ENCODE measurements around the gene FAM168B. TPM values are rescaled to one million over a fixed set of nuclear protein-coding genes. Genes with fewer than 3 reads are reported as not detected.

FAM168B gene
- total and polyA plus RNA-seq, 2 of the 13 experiments (the other 11 are each of a cell fraction or from before 2014, with no cell fraction given), result 64.5 to 113 TPM

GRCh38 chr2:131093696-131094462 lies 619 bp upstream of the FAM168B start (continued):
- TF ChIP-seq ZBTB43 (CRISPR knock-in tag; conservative IDR thresholded peaks at IDR 0.05), result no peak
- no peak for TF ChIP-seq POLR2AphosphoS2 (IDR thresholded peaks at IDR 0.05; ENCODE audit: low read depth, low read length)
- no peak for TF ChIP-seq TERF1 (CRISPR knock-in tag; IDR thresholded peaks at IDR 0.05)
- TF ChIP-seq KLF9 (CRISPR knock-in tag; IDR thresholded peaks at IDR 0.05; ENCODE audit: low read depth), result no peak
- TF ChIP-seq RAD51 (IDR thresholded peaks at IDR 0.05; ENCODE audit: borderline replicate concordance), result no peak
- 0 out of 2 replicates have a peak, but pooled peaks have one; percentile 14 for TF ChIP-seq KDM3A (CRISPR knock-in tag; IDR thresholded peaks at IDR 0.05; ENCODE audit: low read depth)
- TF ChIP-seq TGIF2 (CRISPR knock-in tag; IDR thresholded peaks at IDR 0.05), result no peak
- no peak for TF ChIP-seq THYN1 (CRISPR knock-in tag; IDR thresholded peaks at IDR 0.05; ENCODE audit: borderline replicate concordance, low read depth)
- no peak for TF ChIP-seq NKX3-1 (CRISPR knock-in tag; IDR thresholded peaks at IDR 0.05)
- TF ChIP-seq SALL2 (CRISPR knock-in tag; IDR thresholded peaks at IDR 0.05), result no peak
- no peak for TF ChIP-seq ZNF256 (CRISPR knock-in tag; conservative IDR thresholded peaks at IDR 0.05)
- no peak for TF ChIP-seq HNRNPUL1 (IDR thresholded peaks at IDR 0.05; ENCODE audit: low read depth, low read length)
- TF ChIP-seq MEIS1 (CRISPR knock-in tag; IDR thresholded peaks at IDR 0.05; ENCODE audit: borderline replicate concordance), result peak; percentile 53; the same call in 1 of the 2 replicates
- TF ChIP-seq ZNF296 (CRISPR knock-in tag; conservative IDR thresholded peaks at IDR 0.05), result no peak
- no peak for TF ChIP-seq ZFP62 (CRISPR knock-in tag; IDR thresholded peaks at IDR 0.05)
- no peak for TF ChIP-seq NFYC (CRISPR knock-in tag; IDR thresholded peaks at IDR 0.05)
- TF ChIP-seq TFAP4 (IDR thresholded peaks at IDR 0.05; ENCODE audit: borderline replicate concordance, low read depth), result no peak
- no peak for TF ChIP-seq HOXA7 (CRISPR knock-in tag; IDR thresholded peaks at IDR 0.05)
- no peak for TF ChIP-seq HDAC6 (IDR thresholded peaks at IDR 0.05; ENCODE audit: low read depth, low read length)
- no peak for TF ChIP-seq ZNF343 (CRISPR knock-in tag; IDR thresholded peaks at IDR 0.05)
- TF ChIP-seq PBX3 (CRISPR knock-in tag; IDR thresholded peaks at IDR 0.05; ENCODE audit: borderline replicate concordance), result no peak
- TF ChIP-seq ZNF878 (CRISPR knock-in tag; IDR thresholded peaks at IDR 0.05), result 0 out of 2 replicates have a peak, but pooled peaks have one; percentile 31
- no peak for TF ChIP-seq ZSCAN29 (CRISPR knock-in tag; conservative IDR thresholded peaks at IDR 0.05)
- TF ChIP-seq ATF4 (CRISPR knock-in tag; IDR thresholded peaks at IDR 0.05), result 0 out of 4 replicates have a peak, but pooled peaks of 1 of the 2 experiments have one; percentile 29
- 0 out of 2 replicates have a peak, but pooled peaks have one; percentile 9 for TF ChIP-seq RCOR2 (CRISPR knock-in tag; IDR thresholded peaks at IDR 0.05)
- no peak for TF ChIP-seq ATF7-NPFF (CRISPR knock-in tag; IDR thresholded peaks at IDR 0.05; ENCODE audit: low read depth)

Data from HepG2 (cell line).